B cell (primary cell): ENCODE data around the gene SS18L1. TPM values are rescaled to one million over a fixed set of nuclear protein-coding genes. Genes with fewer than 3 reads are reported as not detected.

Source experiments
- ATAC-seq: fragments of 200-7000 bp; cut with Tn5 transposase; one replicate; pipeline ENCODE4 v1.10.0; 2021; ENCODE audit warnings: low read depth, mild to moderate bottlenecking, moderate number of reproducible peaks, moderate library complexity
- CTCF ChIA-PET: fragments of 350-600 bp; sonication (Branson Sonifier 250); formaldehyde crosslinking; loops from one replicate; lab custom pipeline; 2021; ENCODE audit warnings: antibody characterized with exemption, inconsistent platforms; lab: Charles Lee
- POLR2A ChIA-PET: fragments of 350-600 bp; sonication (Branson Sonifier 250); formaldehyde crosslinking; loops from one replicate; lab custom pipeline; 2021; ENCODE audit warnings: antibody characterized with exemption; lab: Charles Lee
- DNase-seq: peaks from one replicate; pipeline ENCODE4 v3.0.0; 2013
- H2AFZ ChIP-seq: 2 replicates; pipeline ENCODE4 v1.6.1; 2012; ENCODE audit warnings: mild to moderate bottlenecking, low read depth, low read length; ENCODE audit not compliant: insufficient read depth, poor library complexity, severe bottlenecking
- H3K27ac ChIP-seq, 2 donors: 1 replicate in 1 of 2; 2 replicates in 1 of 2; pipeline ENCODE4 v1.5.1; 2012 to 2013; ENCODE audit warnings: low read length in 2 of 2, mild to moderate bottlenecking in 2 of 2, moderate library complexity in 1 of 2
- H3K27me3 ChIP-seq, 4 experiments: fragments of 200-600 bp in 1 of 4; sonication (generic) in 1 of 4; replicated peaks in 1 of 4; 1 replicate in 2 of 4; 2 replicates in 2 of 4; pipeline versions ENCODE4 v1.6.1 to v1.7.0; 2013 to 2016; ENCODE audit warnings: low read length in 3 of 4, mild to moderate bottlenecking in 2 of 4, mixed read lengths in 1 of 4, moderate library complexity in 1 of 4; ENCODE audit not compliant: insufficient read depth in 4 of 4, control insufficient read depth in 3 of 4; ENCODE audit errors: control extremely low read depth in 1 of 4
- H3K36me3 ChIP-seq, 2 experiments: replicated peaks in 1 of 2; 1 replicate in 1 of 2; 2 replicates in 1 of 2; pipeline versions ENCODE4 v1.6.1 to v1.7.1; 2013; ENCODE audit warnings: low read length in 1 of 2; ENCODE audit not compliant: insufficient read depth in 2 of 2, control insufficient read depth in 1 of 2; ENCODE audit errors: control extremely low read depth in 1 of 2, extremely low read depth in 1 of 2
- H3K4me1 ChIP-seq, 2 donors: fragments of 200-600 bp in 1 of 2; sonication (generic) in 1 of 2; 1 replicate in 1 of 2; 2 replicates in 1 of 2; pipeline versions ENCODE4 v1.5.1 to v1.6.1; 2013 to 2017; ENCODE audit warnings: low read length in 2 of 2; ENCODE audit not compliant: control insufficient read depth in 2 of 2, insufficient read depth in 2 of 2
- H3K4me2 ChIP-seq: replicated peaks from 2 replicates; pipeline ENCODE3; 2012; ENCODE audit warnings: mild to moderate bottlenecking, low read depth, low read length; ENCODE audit not compliant: poor library complexity, severe bottlenecking
- H3K4me3 ChIP-seq, 5 experiments: fragments of 200-600 bp in 1 of 5; sonication (generic) in 1 of 5; 1 replicate in 3 of 5; 2 replicates in 2 of 5; pipeline versions ENCODE4 v1.5.1 to v1.7.0; 2011 to 2016; ENCODE audit warnings: low read length in 4 of 5, mild to moderate bottlenecking in 4 of 5, low read depth in 2 of 5, control low read depth in 1 of 5, moderate library complexity in 1 of 5; ENCODE audit not compliant: insufficient read depth in 1 of 5; ENCODE audit errors: control extremely low read depth in 1 of 5, extremely low read depth in 1 of 5
- H3K79me2 ChIP-seq: fragments of 200-600 bp; sonication (generic); one replicate; pipeline ENCODE4 v1.6.0; 2016; ENCODE audit warnings: low read length; ENCODE audit not compliant: control insufficient read depth, insufficient read depth
- H3K9ac ChIP-seq: fragments of 200-600 bp; sonication (generic); 2 replicates; pipeline ENCODE4 v1.6.1; 2017; ENCODE audit warnings: mild to moderate bottlenecking, low read length, moderate library complexity
- H3K9me3 ChIP-seq, 3 donors: one replicate each; pipeline versions ENCODE4 v1.6.1 to v1.7.1; 2013; ENCODE audit warnings: low read length in 2 of 3; ENCODE audit not compliant: control insufficient read depth in 2 of 3, insufficient read depth in 1 of 3; ENCODE audit errors: control extremely low read depth in 1 of 3
- H4K20me1 ChIP-seq: 2 replicates; pipeline ENCODE4 v1.6.0; 2012; ENCODE audit warnings: mild to moderate bottlenecking, low read length; ENCODE audit not compliant: insufficient read depth, control insufficient read depth, poor library complexity, severe bottlenecking
- H3K27ac Mint-ChIP-seq: one replicate; pipeline ENCODE4 v1.8.0; 2021; ENCODE audit warnings: mixed read lengths
- H3K27me3 Mint-ChIP-seq: one replicate; pipeline ENCODE4 v1.8.0; 2021; ENCODE audit warnings: mixed read lengths
- H3K4me1 Mint-ChIP-seq: one replicate; pipeline ENCODE4 v1.8.0; 2021; ENCODE audit warnings: mixed read lengths
- H3K4me3 Mint-ChIP-seq: one replicate; pipeline ENCODE4 v1.8.0; 2021; ENCODE audit warnings: mixed read lengths
- H3K9me3 Mint-ChIP-seq: one replicate; pipeline ENCODE4 v1.8.0; 2022; ENCODE audit warnings: mixed read lengths; ENCODE audit not compliant: insufficient read depth
- EZH2 ChIP-seq: IDR thresholded peaks from 2 replicates; pipeline ENCODE4 v1.6.1; 2012; ENCODE audit warnings: borderline replicate concordance, low read depth, mild to moderate bottlenecking, moderate library complexity, low read length; ENCODE audit not compliant: insufficient read depth, poor library complexity, severe bottlenecking
- WGBS: methylation state at CpG from one replicate; pipeline ENCODE4 v1.1.5; 2013; ENCODE audit warnings: missing lambda C conversion rate; ENCODE audit not compliant: insufficient coverage; 5-methylcytosine and 5-hydroxymethylcytosine counted together
- intact Hi-C: fragments of 100-400 bp; cut with micrococcal nuclease; formaldehyde crosslinking; loops from one replicate; pipeline ENCODE4 v1.10.0; 2022
- polyA plus RNA-seq: library from polyadenylated mRNA; depleted of rRNA; stranded (reverse); fragments of >200 nt; gene quantifications from 2 replicates; pipeline ENCODE4 v1.2.3, GENCODE V29; 2012
- total RNA-seq, 2 donors: library from RNA; stranded (reverse); fragments of 120-200 nt in 1 of 2; gene quantifications; 1 replicate in 1 of 2; 2 replicates in 1 of 2; pipeline versions ENCODE4 v1.2.3 to v1.2.4, GENCODE V29; 2013 to 2022
- TF ChIP-seq, protein P1 (sequence below): fragments of 200-600 bp; IDR thresholded peaks from one replicate; pipeline ENCODE4 v1.8.0; 2022; ENCODE audit warnings: antibody characterized with exemption, mild to moderate bottlenecking

SS18L1 gene
- total and polyA plus RNA-seq, 2 donors (not counting 1 experiment from before 2014, with no cell fraction given), result 15.4 to 20.7 TPM

DNA sequence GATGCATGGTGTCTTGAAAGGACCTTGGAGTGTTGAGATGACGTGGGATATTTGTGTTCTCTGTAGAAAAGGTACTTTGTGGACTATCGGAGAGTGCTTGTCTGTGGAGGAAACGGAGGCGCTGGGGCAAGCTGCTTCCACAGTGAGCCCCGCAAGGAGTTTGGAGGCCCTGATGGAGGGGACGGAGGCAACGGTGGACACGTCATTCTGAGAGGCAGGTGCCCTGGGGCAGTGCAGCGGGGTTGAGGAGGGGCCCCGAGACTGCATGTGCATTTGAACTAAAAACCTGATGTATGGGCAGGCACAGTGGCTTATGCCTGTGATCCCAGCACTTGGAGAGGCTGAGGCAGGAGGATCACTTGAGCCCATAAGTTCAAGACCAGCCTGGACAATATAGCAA lies 52.2 kb downstream of the SS18L1 start:
- Mint-ChIP-seq H3K27me3 (no peaks in the 10 kb centered on the region), H3K27ac (no peak overlapping the region), H3K4me1 (peaks cover 11% of the 10 kb centered on the region), H3K9me3 (no peaks in the 10 kb centered on the region), H3K4me3 (no peak overlapping the region)
- peaks cover 0 to 48% of the 10 kb centered on the region in 2 experiments for H3K36me3 ChIP-seq
- H4K20me1 ChIP-seq, result peaks cover 14% of the 10 kb centered on the region
- H3K27ac ChIP-seq, result no peak overlapping the region
- peaks cover 1 to 2% of the 10 kb centered on the region in 2 donors for H3K4me1 ChIP-seq
- H3K4me2 ChIP-seq, result no peak overlapping the region
- H2AFZ ChIP-seq, result no peak overlapping the region
- ATAC-seq, result no peak
- ChIA-PET CTCF (no interaction called here), POLR2A (no interaction called here)
- H3K4me3 ChIP-seq, result no peak overlapping the region
- TF ChIP-seq, protein P1, sequence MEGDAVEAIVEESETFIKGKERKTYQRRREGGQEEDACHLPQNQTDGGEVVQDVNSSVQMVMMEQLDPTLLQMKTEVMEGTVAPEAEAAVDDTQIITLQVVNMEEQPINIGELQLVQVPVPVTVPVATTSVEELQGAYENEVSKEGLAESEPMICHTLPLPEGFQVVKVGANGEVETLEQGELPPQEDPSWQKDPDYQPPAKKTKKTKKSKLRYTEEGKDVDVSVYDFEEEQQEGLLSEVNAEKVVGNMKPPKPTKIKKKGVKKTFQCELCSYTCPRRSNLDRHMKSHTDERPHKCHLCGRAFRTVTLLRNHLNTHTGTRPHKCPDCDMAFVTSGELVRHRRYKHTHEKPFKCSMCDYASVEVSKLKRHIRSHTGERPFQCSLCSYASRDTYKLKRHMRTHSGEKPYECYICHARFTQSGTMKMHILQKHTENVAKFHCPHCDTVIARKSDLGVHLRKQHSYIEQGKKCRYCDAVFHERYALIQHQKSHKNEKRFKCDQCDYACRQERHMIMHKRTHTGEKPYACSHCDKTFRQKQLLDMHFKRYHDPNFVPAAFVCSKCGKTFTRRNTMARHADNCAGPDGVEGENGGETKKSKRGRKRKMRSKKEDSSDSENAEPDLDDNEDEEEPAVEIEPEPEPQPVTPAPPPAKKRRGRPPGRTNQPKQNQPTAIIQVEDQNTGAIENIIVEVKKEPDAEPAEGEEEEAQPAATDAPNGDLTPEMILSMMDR, result no peak
- H3K9me3 ChIP-seq, result no peaks in the 10 kb centered on the region
- 97% methylated on average over 10 of the region's 10 CpGs for WGBS
- intact Hi-C loops, result no loop called here
- no peaks in the 10 kb centered on the region for H3K27me3 ChIP-seq
- no peak for DNase-seq
- no peak overlapping the region for H3K9ac ChIP-seq
- H3K79me2 ChIP-seq, result peaks cover 25% of the 10 kb centered on the region

DNA sequence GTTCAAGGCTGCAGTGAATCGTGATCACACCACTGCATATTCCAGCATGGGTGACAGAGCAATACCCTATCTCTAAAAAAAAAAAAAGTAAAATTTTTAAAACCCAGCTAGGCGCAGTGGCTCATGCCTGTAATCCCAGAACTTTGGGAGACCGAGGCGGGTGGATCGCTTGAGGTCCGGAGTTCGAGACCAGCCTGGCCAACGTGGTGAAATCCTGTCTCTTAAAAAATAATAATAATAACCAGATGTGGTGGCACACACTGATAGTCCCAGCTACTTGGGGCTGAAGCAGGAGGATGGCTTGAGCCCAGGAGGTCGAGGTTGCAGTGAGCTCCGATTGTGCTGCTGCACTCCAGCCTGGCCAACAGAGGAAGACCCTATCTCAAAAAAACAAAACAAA lies 52.7 kb downstream of the SS18L1 start:
- no peak overlapping the region for H3K27ac Mint-ChIP-seq
- POLR2A ChIA-PET, result no interaction called here
- H3K4me2 ChIP-seq, result no peak overlapping the region
- DNase-seq, result no peak
- no peak overlapping the region for H3K4me3 Mint-ChIP-seq
- peaks cover 0 to 43% of the 10 kb centered on the region in 2 experiments for H3K36me3 ChIP-seq
- TF ChIP-seq, protein P1, result no peak
- TF ChIP-seq EZH2, result no peak
- H4K20me1 ChIP-seq, result peaks cover 9% of the 10 kb centered on the region
- H3K27ac ChIP-seq, result no peak overlapping the region
- CTCF ChIA-PET, result no interaction called here
- no peak overlapping the region for H2AFZ ChIP-seq
- no peaks in the 10 kb centered on the region for H3K27me3 Mint-ChIP-seq
- no peaks in the 10 kb centered on the region for H3K27me3 ChIP-seq
- peaks cover 7 to 8% of the 10 kb centered on the region in 2 donors for H3K4me1 ChIP-seq
- no peak overlapping the region for H3K4me3 ChIP-seq
- intact Hi-C loops, result no loop called here
- no peaks in the 10 kb centered on the region for H3K9me3 Mint-ChIP-seq
- no peak for ATAC-seq
- H3K4me1 Mint-ChIP-seq, result peaks cover 16% of the 10 kb centered on the region
- H3K9ac ChIP-seq, result no peak overlapping the region
- peaks cover 19% of the 10 kb centered on the region for H3K79me2 ChIP-seq
- WGBS, result no CpG with 5 or more reads among the region's 10 CpGs
- no peaks in the 10 kb centered on the region for H3K9me3 ChIP-seq
